HG02884 (cell line): ENCODE data around the gene ARFGAP1.
"Not testable (repeated sequence)": the region's sequence is repeated elsewhere in the genome, so short reads cannot be mapped to it uniquely, and the experiment has no call there.

ENCODE experiments used
- ATAC-seq: cut with Tn5 transposase; IDR thresholded peaks from one replicate; pipeline ENCODE4 v1.9.1; 2021; ENCODE audit warnings: mild to moderate bottlenecking, moderate library complexity; ENCODE audit not compliant: unreplicated experiment

Gene ARFGAP1

GRCh38 chr20:63330084-63330760, 57.6 kb downstream of the ARFGAP1 start:
- ATAC-seq: no peak

- no peak for ATAC-seq
Observed at GRCh38 chr20:63330940-63331339, 58.3 kb downstream of the ARFGAP1 start.

- no peak for ATAC-seq
Observed at GRCh38 chr20:63331741-63332400, 59.3 kb downstream of the ARFGAP1 start.

GRCh38 chr20:63332488-63333240, 60.1 kb downstream of the ARFGAP1 start:
- no peak for ATAC-seq

GRCh38 chr20:63333241-63333836, 60.7 kb downstream of the ARFGAP1 start:
- ATAC-seq: no peak

- no peak for ATAC-seq
Observed at GRCh38 chr20:63334356-63334755, 61.7 kb downstream of the ARFGAP1 start.

- ATAC-seq: not testable (repeated sequence)
Observed at GRCh38 chr20:63335060-63335459, 62.4 kb downstream of the ARFGAP1 start.

- no peak for ATAC-seq
Observed at GRCh38 chr20:63335711-63336110, 63.1 kb downstream of the ARFGAP1 start.

- no peak for ATAC-seq
Observed at GRCh38 chr20:63336232-63336752, 63.7 kb downstream of the ARFGAP1 start.

GRCh38 chr20:63337786-63338420, 65.3 kb downstream of the ARFGAP1 start:
- ATAC-seq: no peak
